Measurements from ENCODE around the gene B9D1.

DNA sequence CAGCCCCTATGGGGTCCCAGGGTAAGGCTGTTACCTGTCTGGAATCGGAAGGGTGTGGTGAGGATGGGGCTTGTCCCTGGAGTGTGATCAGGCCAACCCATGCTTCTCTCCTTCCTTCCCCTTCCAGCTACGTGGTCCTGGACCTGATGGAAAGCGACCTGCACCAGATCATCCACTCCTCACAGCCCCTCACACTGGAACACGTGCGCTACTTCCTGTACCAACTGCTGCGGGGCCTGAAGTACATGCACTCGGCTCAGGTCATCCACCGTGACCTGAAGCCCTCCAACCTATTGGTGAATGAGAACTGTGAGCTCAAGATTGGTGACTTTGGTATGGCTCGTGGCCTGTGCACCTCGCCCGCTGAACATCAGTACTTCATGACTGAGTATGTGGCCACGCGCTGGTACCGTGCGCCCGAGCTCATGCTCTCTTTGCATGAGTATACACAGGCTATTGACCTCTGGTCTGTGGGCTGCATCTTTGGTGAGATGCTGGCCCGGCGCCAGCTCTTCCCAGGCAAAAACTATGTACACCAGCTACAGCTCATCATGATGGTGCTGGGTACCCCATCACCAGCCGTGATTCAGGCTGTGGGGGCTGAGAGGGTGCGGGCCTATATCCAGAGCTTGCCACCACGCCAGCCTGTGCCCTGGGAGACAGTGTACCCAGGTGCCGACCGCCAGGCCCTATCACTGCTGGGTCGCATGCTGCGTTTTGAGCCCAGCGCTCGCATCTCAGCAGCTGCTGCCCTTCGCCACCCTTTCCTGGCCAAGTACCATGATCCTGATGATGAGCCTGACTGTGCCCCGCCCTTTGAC, 18.2 kb upstream of the B9D1 start:
- TF ChIP-seq POLR2A (IDR thresholded peaks at IDR 0.05): no peak
- TF ChIP-seq, protein P1, sequence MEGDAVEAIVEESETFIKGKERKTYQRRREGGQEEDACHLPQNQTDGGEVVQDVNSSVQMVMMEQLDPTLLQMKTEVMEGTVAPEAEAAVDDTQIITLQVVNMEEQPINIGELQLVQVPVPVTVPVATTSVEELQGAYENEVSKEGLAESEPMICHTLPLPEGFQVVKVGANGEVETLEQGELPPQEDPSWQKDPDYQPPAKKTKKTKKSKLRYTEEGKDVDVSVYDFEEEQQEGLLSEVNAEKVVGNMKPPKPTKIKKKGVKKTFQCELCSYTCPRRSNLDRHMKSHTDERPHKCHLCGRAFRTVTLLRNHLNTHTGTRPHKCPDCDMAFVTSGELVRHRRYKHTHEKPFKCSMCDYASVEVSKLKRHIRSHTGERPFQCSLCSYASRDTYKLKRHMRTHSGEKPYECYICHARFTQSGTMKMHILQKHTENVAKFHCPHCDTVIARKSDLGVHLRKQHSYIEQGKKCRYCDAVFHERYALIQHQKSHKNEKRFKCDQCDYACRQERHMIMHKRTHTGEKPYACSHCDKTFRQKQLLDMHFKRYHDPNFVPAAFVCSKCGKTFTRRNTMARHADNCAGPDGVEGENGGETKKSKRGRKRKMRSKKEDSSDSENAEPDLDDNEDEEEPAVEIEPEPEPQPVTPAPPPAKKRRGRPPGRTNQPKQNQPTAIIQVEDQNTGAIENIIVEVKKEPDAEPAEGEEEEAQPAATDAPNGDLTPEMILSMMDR (IDR thresholded peaks at IDR 0.05): no peak
